GM21825 (cell line): ENCODE measurements around the gene OR5K3.

Experiments used
- ATAC-seq: cut with Tn5 transposase; IDR thresholded peaks from one replicate; pipeline ENCODE4 v1.9.1; 2021; ENCODE audit warnings: mild to moderate bottlenecking, moderate library complexity; ENCODE audit not compliant: unreplicated experiment

OR5K3 gene

DNA sequence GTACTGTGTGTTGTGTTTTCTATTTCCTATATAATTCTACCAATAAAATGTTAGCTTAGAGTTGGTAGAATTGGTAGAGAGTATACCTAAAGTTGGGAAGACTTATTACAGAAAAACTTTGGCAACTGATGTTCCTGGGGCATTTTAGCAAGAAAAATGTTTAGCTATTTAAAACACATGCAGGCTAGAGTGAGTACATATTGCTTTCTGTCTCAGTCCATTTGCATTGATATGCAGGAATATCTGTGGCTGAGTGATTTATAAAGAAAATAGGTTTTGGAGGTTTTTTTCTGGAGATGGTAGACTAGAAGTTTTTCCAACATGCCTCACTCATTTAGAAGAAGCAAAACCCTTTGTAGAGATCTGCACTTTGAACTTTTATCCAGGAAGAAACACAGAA, 42.1 kb downstream of the OR5K3 start:
- no peak for ATAC-seq

DNA sequence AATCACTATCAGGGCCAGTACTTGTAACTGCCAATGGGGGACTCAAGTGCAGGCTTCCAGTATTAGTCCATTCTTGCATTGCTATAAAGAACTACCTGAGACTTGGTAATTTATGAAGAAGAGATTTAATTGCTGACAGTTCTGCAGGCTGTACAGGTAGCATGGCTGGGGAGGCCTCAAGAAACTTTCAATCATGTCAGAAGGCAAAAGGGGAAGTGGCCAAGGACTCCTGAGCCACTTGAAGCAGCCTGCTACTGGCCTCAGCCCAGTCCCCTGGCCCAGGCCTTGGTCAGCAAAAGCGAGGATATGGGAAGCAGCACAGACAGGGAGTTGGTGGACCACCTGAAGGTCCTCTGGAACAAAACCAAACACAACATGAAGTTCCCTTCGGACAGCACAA, 43.3 kb downstream of the OR5K3 start:
- ATAC-seq: no peak

DNA sequence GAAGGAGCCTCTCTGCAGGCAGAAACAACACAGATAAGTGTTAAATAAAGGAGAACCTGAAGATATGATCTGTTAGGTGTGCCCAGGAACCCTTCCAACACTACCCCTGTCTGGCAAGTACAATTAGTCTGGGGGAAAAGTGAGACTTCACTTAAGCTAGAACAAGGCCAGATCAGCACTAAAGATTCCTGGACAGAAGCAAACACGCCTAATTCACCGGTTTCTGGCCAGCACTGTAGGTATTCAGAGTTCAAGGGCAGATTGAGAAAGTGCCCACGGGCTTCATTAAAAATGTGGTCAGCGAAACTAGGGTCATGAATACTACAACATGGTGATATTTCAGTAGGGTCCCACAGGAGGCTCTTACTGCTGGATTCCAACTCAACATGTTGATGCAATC, 43.9 kb downstream of the OR5K3 start:
- no peak for ATAC-seq

DNA sequence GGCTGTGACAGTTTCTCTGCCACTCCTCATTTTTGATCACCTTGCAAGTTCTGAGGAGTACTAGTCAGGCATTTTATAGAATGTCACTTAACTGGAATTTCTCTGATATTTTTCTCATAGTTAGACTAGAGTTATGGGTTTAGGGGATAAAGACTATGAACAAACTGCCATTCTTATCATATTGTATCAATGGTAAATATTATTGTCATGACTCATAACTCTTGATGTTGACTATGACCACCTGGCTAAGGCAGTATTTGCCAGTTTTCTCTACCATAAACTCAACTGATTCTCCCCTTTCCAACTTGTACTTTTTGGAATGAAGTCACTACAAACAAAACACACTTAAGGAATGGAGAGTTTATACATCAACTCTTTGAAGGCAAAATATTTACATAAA, 49.8 kb downstream of the OR5K3 start:
- no peak for ATAC-seq
